ENCODE measurements around the gene CSNK1A1L.
"Not testable (repeated sequence)": the region's sequence is repeated elsewhere in the genome, so short reads cannot be mapped to it uniquely, and the experiment has no call there.

Gene CSNK1A1L

GRCh38 chr13:37056228-37056627 lies 49.2 kb downstream of the CSNK1A1L start:
- not testable (repeated sequence) for FAIRE-seq
